HG02588 (cell line): ENCODE results near the gene VPS41.
"Not testable (repeated sequence)": the region's sequence is repeated elsewhere in the genome, so short reads cannot be mapped to it uniquely, and the experiment has no call there.

ENCODE experiments used
- ATAC-seq: cut with Tn5 transposase; IDR thresholded peaks from one replicate; pipeline ENCODE4 v1.9.1; 2021; ENCODE audit warnings: mild to moderate bottlenecking, moderate library complexity; ENCODE audit not compliant: unreplicated experiment

The VPS41 gene

GRCh38 chr7:38855867-38856266, 53.1 kb downstream of the VPS41 start:
- ATAC-seq: no peak

GRCh38 chr7:38855386-38855785, 53.6 kb downstream of the VPS41 start:
- no peak for ATAC-seq

GRCh38 chr7:38854947-38855346, 54.0 kb downstream of the VPS41 start:
- not testable (repeated sequence) for ATAC-seq

GRCh38 chr7:38851321-38851720, 57.7 kb downstream of the VPS41 start:
- no peak for ATAC-seq

GRCh38 chr7:38846280-38846679, 62.7 kb downstream of the VPS41 start:
- no peak for ATAC-seq

- ATAC-seq: no peak
Observed at GRCh38 chr7:38844952-38845563, 63.9 kb downstream of the VPS41 start.

- no peak for ATAC-seq
Observed at GRCh38 chr7:38842746-38843145, 66.2 kb downstream of the VPS41 start.

- ATAC-seq: no peak
Observed at GRCh38 chr7:38840736-38841460, 68.1 kb downstream of the VPS41 start.

- ATAC-seq: no peak
Observed at GRCh38 chr7:38839851-38840250, 69.1 kb downstream of the VPS41 start.

GRCh38 chr7:38838725-38839385, 70.1 kb downstream of the VPS41 start:
- no peak for ATAC-seq

GRCh38 chr7:38834357-38834756, 74.6 kb downstream of the VPS41 start:
- ATAC-seq: no peak

- ATAC-seq: no peak
Observed at GRCh38 chr7:38833329-38833728, 75.7 kb downstream of the VPS41 start.

GRCh38 chr7:38831259-38831996, 77.6 kb downstream of the VPS41 start:
- no peak for ATAC-seq

- no peak for ATAC-seq
Observed at GRCh38 chr7:38830826-38831225, 78.2 kb downstream of the VPS41 start.

- no peak for ATAC-seq
Observed at GRCh38 chr7:38829488-38830165, 79.4 kb downstream of the VPS41 start.

GRCh38 chr7:38828026-38828425, 81.0 kb downstream of the VPS41 start:
- ATAC-seq: no peak

- no peak for ATAC-seq
Observed at GRCh38 chr7:38825721-38826440, 83.1 kb downstream of the VPS41 start.

- ATAC-seq: no peak
Observed at GRCh38 chr7:38824948-38825347, 84.0 kb downstream of the VPS41 start.

GRCh38 chr7:38822549-38822948, 86.4 kb downstream of the VPS41 start:
- no peak for ATAC-seq

- ATAC-seq: no peak
Observed at GRCh38 chr7:38820571-38820970, 88.4 kb downstream of the VPS41 start.
